ENCODE measurements around the gene GDF2.

GDF2 gene

GRCh38 chr10:47359101-47359500 is 36.8 kb downstream of the GDF2 start:
- H3K23ac ChIP-seq (ENCODE audit: low read length): no peak overlapping the region
- H3K4me1 ChIP-seq (ENCODE audit: control insufficient read depth, low read depth, low read length): no peaks in the 10 kb centered on the region
- H3K79me2 ChIP-seq (ENCODE audit: control insufficient read depth, insufficient read depth, low read length): no peaks in the 10 kb centered on the region

GRCh38 chr10:47359626-47360418 is 37.6 kb downstream of the GDF2 start:
- no peak overlapping the region for H3K18ac ChIP-seq (ENCODE audit: low read length)
- no peaks in the 10 kb centered on the region for H3K4me1 ChIP-seq (ENCODE audit: control insufficient read depth, low read depth, low read length)
- no peak overlapping the region for H3K23ac ChIP-seq (ENCODE audit: low read length)
- no peak overlapping the region for H3K9ac ChIP-seq (ENCODE audit: low read length)
- H3K27ac ChIP-seq (ENCODE audit: low read depth, low read length): no peak overlapping the region
- no peak overlapping the region for H2BK5ac ChIP-seq (ENCODE audit: low read length)
- H4K8ac ChIP-seq (ENCODE audit: low read depth, low read length): no peak overlapping the region
- no peak overlapping the region for H3K4me3 ChIP-seq (ENCODE audit: low read length)
- H3K36me3 ChIP-seq (ENCODE audit: control insufficient read depth, insufficient read depth, low read length): no peaks in the 10 kb centered on the region
- H3K79me1 ChIP-seq (ENCODE audit: low read length): no peaks in the 10 kb centered on the region
- no peak overlapping the region for H3K4ac ChIP-seq (ENCODE audit: low read depth, low read length)
- no peak overlapping the region for H3K56ac ChIP-seq (ENCODE audit: low read length)
- no peak overlapping the region for H3K4me2 ChIP-seq (ENCODE audit: low read length)
- no peak overlapping the region for H4K5ac ChIP-seq (ENCODE audit: low read length)
- no CpG with 5 or more reads among the region's 4 CpGs for WGBS (ENCODE audit: extremely low coverage, insufficient coverage, low lambda C conversion rate)
- H2AK5ac ChIP-seq (ENCODE audit: low read length): no peak overlapping the region
- H2BK15ac ChIP-seq (replicated peaks; ENCODE audit: low read depth): no peak overlapping the region
- DNase-seq: no peak
- H2BK120ac ChIP-seq (ENCODE audit: low read depth, low read length): no peak overlapping the region
- H3K27me3 ChIP-seq (ENCODE audit: insufficient read depth, low read length, poor library complexity): no peaks in the 10 kb centered on the region
- H3K79me2 ChIP-seq (ENCODE audit: control insufficient read depth, insufficient read depth, low read length): no peaks in the 10 kb centered on the region

More at GRCh38 chr10:47359101-47359500, 36.8 kb downstream of the GDF2 start:
- H3K4me3 ChIP-seq (ENCODE audit: low read length): no peak overlapping the region
- H3K79me1 ChIP-seq (ENCODE audit: low read length): no peaks in the 10 kb centered on the region
- no peak overlapping the region for H4K8ac ChIP-seq (ENCODE audit: low read depth, low read length)
- H3K4me2 ChIP-seq (ENCODE audit: low read length): no peak overlapping the region
- no peak overlapping the region for H4K5ac ChIP-seq (ENCODE audit: low read length)
- no peak overlapping the region for H3K9ac ChIP-seq (ENCODE audit: low read length)
- H3K36me3 ChIP-seq (ENCODE audit: control insufficient read depth, insufficient read depth, low read length): no peaks in the 10 kb centered on the region
- no peak overlapping the region for H3K18ac ChIP-seq (ENCODE audit: low read length)
- no peak overlapping the region for H2AK5ac ChIP-seq (ENCODE audit: low read length)
- DNase-seq: no peak
- no peak overlapping the region for H3K4ac ChIP-seq (ENCODE audit: low read depth, low read length)
- H3K27me3 ChIP-seq (ENCODE audit: insufficient read depth, low read length, poor library complexity): no peaks in the 10 kb centered on the region
- no peak overlapping the region for H2BK120ac ChIP-seq (ENCODE audit: low read depth, low read length)
- WGBS (ENCODE audit: extremely low coverage, insufficient coverage, low lambda C conversion rate): no CpG with 5 or more reads among the region's 2 CpGs
- H3K27ac ChIP-seq (ENCODE audit: low read depth, low read length): no peak overlapping the region
- no peak overlapping the region for H3K56ac ChIP-seq (ENCODE audit: low read length)
- H2BK5ac ChIP-seq (ENCODE audit: low read length): no peak overlapping the region
- no peak overlapping the region for H2BK15ac ChIP-seq (replicated peaks; ENCODE audit: low read depth)

GRCh38 chr10:47360419-47361040 is 38.3 kb downstream of the GDF2 start:
- DNase-seq: no peak
- H3K79me1 ChIP-seq (ENCODE audit: low read length): no peaks in the 10 kb centered on the region
- H3K9ac ChIP-seq (ENCODE audit: low read length): no peak overlapping the region
- H2AK5ac ChIP-seq (ENCODE audit: low read length): no peak overlapping the region
- no peak overlapping the region for H3K27ac ChIP-seq (ENCODE audit: low read depth, low read length)
- H2BK15ac ChIP-seq (replicated peaks; ENCODE audit: low read depth): no peak overlapping the region
- no peak overlapping the region for H3K23ac ChIP-seq (ENCODE audit: low read length)
- no peak overlapping the region for H3K56ac ChIP-seq (ENCODE audit: low read length)
- H2BK5ac ChIP-seq (ENCODE audit: low read length): no peak overlapping the region
- H3K79me2 ChIP-seq (ENCODE audit: control insufficient read depth, insufficient read depth, low read length): no peaks in the 10 kb centered on the region
- no CpG with 5 or more reads among the region's 14 CpGs for WGBS (ENCODE audit: extremely low coverage, insufficient coverage, low lambda C conversion rate)
- H4K8ac ChIP-seq (ENCODE audit: low read depth, low read length): no peak overlapping the region
- H3K18ac ChIP-seq (ENCODE audit: low read length): no peak overlapping the region
- no peaks in the 10 kb centered on the region for H3K27me3 ChIP-seq (ENCODE audit: insufficient read depth, low read length, poor library complexity)
- H3K4me2 ChIP-seq (ENCODE audit: low read length): no peak overlapping the region
- H3K36me3 ChIP-seq (ENCODE audit: control insufficient read depth, insufficient read depth, low read length): no peaks in the 10 kb centered on the region
- H4K5ac ChIP-seq (ENCODE audit: low read length): no peak overlapping the region
- H2BK120ac ChIP-seq (ENCODE audit: low read depth, low read length): no peak overlapping the region
- H3K4me3 ChIP-seq (ENCODE audit: low read length): no peak overlapping the region
- no peak overlapping the region for H3K4ac ChIP-seq (ENCODE audit: low read depth, low read length)
- H3K4me1 ChIP-seq (ENCODE audit: control insufficient read depth, low read depth, low read length): no peaks in the 10 kb centered on the region

GRCh38 chr10:47361293-47361692 is 39.0 kb downstream of the GDF2 start:
- H3K27ac ChIP-seq (ENCODE audit: low read depth, low read length): no peak overlapping the region
- no peak overlapping the region for H3K4me2 ChIP-seq (ENCODE audit: low read length)
- H2AK5ac ChIP-seq (ENCODE audit: low read length): no peak overlapping the region
- H3K9ac ChIP-seq (ENCODE audit: low read length): no peak overlapping the region
- no peak overlapping the region for H4K5ac ChIP-seq (ENCODE audit: low read length)
- H2BK5ac ChIP-seq (ENCODE audit: low read length): no peak overlapping the region
- no peak overlapping the region for H3K4ac ChIP-seq (ENCODE audit: low read depth, low read length)
- H3K18ac ChIP-seq (ENCODE audit: low read length): no peak overlapping the region
- no peak overlapping the region for H2BK120ac ChIP-seq (ENCODE audit: low read depth, low read length)
- no peaks in the 10 kb centered on the region for H3K79me2 ChIP-seq (ENCODE audit: control insufficient read depth, insufficient read depth, low read length)
- no peak overlapping the region for H2BK15ac ChIP-seq (replicated peaks; ENCODE audit: low read depth)
- no peaks in the 10 kb centered on the region for H3K4me1 ChIP-seq (ENCODE audit: control insufficient read depth, low read depth, low read length)
- no peak overlapping the region for H3K23ac ChIP-seq (ENCODE audit: low read length)
- DNase-seq: peak; percentile 88
- no peak overlapping the region for H3K4me3 ChIP-seq (ENCODE audit: low read length)
- H3K27me3 ChIP-seq (ENCODE audit: insufficient read depth, low read length, poor library complexity): no peaks in the 10 kb centered on the region
- H3K36me3 ChIP-seq (ENCODE audit: control insufficient read depth, insufficient read depth, low read length): no peaks in the 10 kb centered on the region
- WGBS (ENCODE audit: extremely low coverage, insufficient coverage, low lambda C conversion rate): no CpG with 5 or more reads among the region's 9 CpGs
- no peak overlapping the region for H3K56ac ChIP-seq (ENCODE audit: low read length)
- no peak overlapping the region for H4K8ac ChIP-seq (ENCODE audit: low read depth, low read length)
- H3K79me1 ChIP-seq (ENCODE audit: low read length): no peaks in the 10 kb centered on the region

GRCh38 chr10:47362199-47362598 is 39.9 kb downstream of the GDF2 start:
- Histone ChIP-seq H3K4me1 (ENCODE audit: control insufficient read depth, low read depth, low read length) (no peaks in the 10 kb centered on the region), H2AK5ac (ENCODE audit: low read length) (no peak overlapping the region), H3K36me3 (ENCODE audit: control insufficient read depth, insufficient read depth, low read length) (no peaks in the 10 kb centered on the region), H2BK15ac (replicated peaks; ENCODE audit: low read depth) (no peak overlapping the region), H3K18ac (ENCODE audit: low read length) (no peak overlapping the region), H4K8ac (ENCODE audit: low read depth, low read length) (no peak overlapping the region), H3K79me1 (ENCODE audit: low read length) (no peaks in the 10 kb centered on the region), H4K5ac (ENCODE audit: low read length) (no peak overlapping the region), H2BK5ac (ENCODE audit: low read length) (no peak overlapping the region), H3K79me2 (ENCODE audit: control insufficient read depth, insufficient read depth, low read length) (no peaks in the 10 kb centered on the region), H3K27ac (ENCODE audit: low read depth, low read length) (no peak overlapping the region), H3K23ac (ENCODE audit: low read length) (no peak overlapping the region), H3K9ac (ENCODE audit: low read length) (no peak overlapping the region), H3K27me3 (ENCODE audit: insufficient read depth, low read length, poor library complexity) (no peaks in the 10 kb centered on the region), H3K56ac (ENCODE audit: low read length) (no peak overlapping the region), H2BK120ac (ENCODE audit: low read depth, low read length) (no peak overlapping the region), H3K4me2 (ENCODE audit: low read length) (no peak overlapping the region), H3K4me3 (ENCODE audit: low read length) (no peak overlapping the region), H3K4ac (ENCODE audit: low read depth, low read length) (no peak overlapping the region)
- DNase-seq: no peak
- WGBS (ENCODE audit: extremely low coverage, insufficient coverage, low lambda C conversion rate): no CpG with 5 or more reads among the region's 3 CpGs
